Common myeloid progenitor, CD34-positive (primary cell): ENCODE measurements around the gene ART4.

Experiments used
- CTCF ChIA-PET: fragments of 350-600 bp; sonication (Branson Sonifier 250); formaldehyde crosslinking; loops from one replicate; lab custom pipeline; 2021; ENCODE audit warnings: antibody characterized with exemption; lab: Charles Lee
- POLR2A ChIA-PET: fragments of 350-600 bp; sonication (Branson Sonifier 250); formaldehyde crosslinking; loops from one replicate; lab custom pipeline; 2021; ENCODE audit warnings: antibody characterized with exemption; lab: Charles Lee
- DNase-seq, 3 donors: peaks; one replicate each; pipeline versions ENCODE4 v3.0.0 to v3.0.0-alpha.2; 2013
- H3K27ac ChIP-seq, 2 experiments: 1 replicate in 1 of 2; 2 replicates in 1 of 2; pipeline ENCODE4 v1.7.0; 2013; ENCODE audit warnings: inconsistent platforms in 2 of 2, low read length in 2 of 2, mild to moderate bottlenecking in 2 of 2, low read depth in 1 of 2, moderate library complexity in 1 of 2; ENCODE audit not compliant: severe bottlenecking in 2 of 2, insufficient read depth in 1 of 2, poor library complexity in 1 of 2
- H3K27me3 ChIP-seq, 5 experiments: replicated peaks in 2 of 5; 1 replicate in 3 of 5; 2 replicates in 2 of 5; pipeline versions ENCODE4 v1.6.1 to v1.7.0; 2013; ENCODE audit warnings: low read length in 4 of 5, mild to moderate bottlenecking in 2 of 5, moderate library complexity in 2 of 5, inconsistent platforms in 1 of 5; ENCODE audit not compliant: insufficient read depth in 5 of 5, control insufficient read depth in 4 of 5
- H3K36me3 ChIP-seq, 4 experiments: 1 replicate in 2 of 4; 2 replicates in 2 of 4; pipeline versions ENCODE4 v1.6.1 to v1.7.0; 2013; ENCODE audit warnings: low read length in 3 of 4, control low read depth in 1 of 4, mild to moderate bottlenecking in 1 of 4; ENCODE audit not compliant: control insufficient read depth in 4 of 4, insufficient read depth in 4 of 4
- H3K4me1 ChIP-seq, 4 experiments: 1 replicate in 3 of 4; 2 replicates in 1 of 4; pipeline versions ENCODE4 v1.6.1 to v1.7.1; 2013; ENCODE audit warnings: low read length in 3 of 4, mild to moderate bottlenecking in 3 of 4, control low read depth in 1 of 4, inconsistent platforms in 1 of 4, moderate library complexity in 1 of 4; ENCODE audit not compliant: control insufficient read depth in 4 of 4, insufficient read depth in 4 of 4; ENCODE audit errors: control extremely low read depth in 1 of 4
- H3K4me3 ChIP-seq, 7 experiments: 1 replicate in 4 of 7; 2 replicates in 3 of 7; pipeline versions ENCODE4 v1.5.1 to v1.7.0; 2013; ENCODE audit warnings: mild to moderate bottlenecking in 7 of 7, low read length in 6 of 7, moderate library complexity in 6 of 7, inconsistent platforms in 2 of 7, low read depth in 2 of 7, control low read depth in 1 of 7; ENCODE audit not compliant: insufficient read depth in 4 of 7, control insufficient read depth in 1 of 7; ENCODE audit errors: extremely low read depth in 1 of 7
- H3K9me3 ChIP-seq, 5 experiments: 1 replicate in 4 of 5; 2 replicates in 1 of 5; pipeline versions ENCODE4 v1.6.1 to v1.7.1; 2013; ENCODE audit warnings: low read length in 4 of 5, mild to moderate bottlenecking in 2 of 5, inconsistent platforms in 1 of 5, low read depth in 1 of 5, moderate library complexity in 1 of 5; ENCODE audit not compliant: control insufficient read depth in 4 of 5, insufficient read depth in 2 of 5; ENCODE audit errors: control extremely low read depth in 1 of 5
- WGBS: methylation state at CpG from one replicate; pipeline ENCODE4 v1.1.5; 2013; ENCODE audit not compliant: insufficient coverage; 5-methylcytosine and 5-hydroxymethylcytosine counted together

ART4 gene

DNA sequence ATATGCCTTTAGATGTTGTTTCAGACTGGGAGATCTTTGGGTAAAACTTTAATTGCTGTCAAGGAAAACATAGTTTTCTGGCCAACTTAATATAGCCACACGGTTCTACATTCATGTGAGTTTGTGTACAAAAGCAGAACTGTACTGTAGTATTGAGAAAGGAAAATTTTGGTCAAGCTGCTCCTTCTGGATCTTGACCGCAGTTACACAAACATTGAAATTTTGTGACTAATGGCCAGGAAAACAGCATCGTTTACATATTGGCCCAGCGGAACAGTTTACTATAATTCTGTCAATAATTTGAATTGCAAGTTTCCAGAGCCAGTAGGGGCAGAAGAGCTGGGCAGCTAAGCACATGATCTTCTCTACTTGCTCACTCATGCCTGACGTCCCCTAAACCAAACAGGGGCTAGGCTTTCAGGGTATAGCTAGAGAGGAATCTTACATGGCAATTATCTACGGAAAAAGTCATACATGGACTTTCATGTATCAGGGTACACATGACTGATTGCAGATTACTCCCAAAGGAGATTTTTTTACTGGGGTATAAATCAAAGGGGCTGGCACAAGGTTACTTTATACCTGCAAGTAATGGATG lies 11.4 kb upstream of the ART4 start:
- no peak overlapping the region for H3K4me3 ChIP-seq
- 90% methylated on average over 4 of the region's 6 CpGs for WGBS
- DNase-seq = no peak
- peaks cover 0 to 8% (median 1%) of the 10 kb centered on the region in 4 experiments for H3K4me1 ChIP-seq
- H3K9me3 ChIP-seq = peaks cover 0 to 2% (median 0%) of the 10 kb centered on the region in 5 experiments
- ChIA-PET POLR2A (no interaction called here), CTCF (interaction anchor here (0.8 to 2.8 kb wide), 2 partner anchors 9 to 140 kb away, joined by 3 to 7 read pairs; no protein-coding TSS in a partner anchor)
- H3K36me3 ChIP-seq = no peaks in the 10 kb centered on the region
- H3K27ac ChIP-seq = no peak overlapping the region
- no peaks in the 10 kb centered on the region for H3K27me3 ChIP-seq

- H3K9me3 ChIP-seq = peaks cover 0 to 2% (median 0%) of the 10 kb centered on the region in 5 experiments
- ChIA-PET CTCF (interaction anchor here (0.8 to 2.8 kb wide), 3 partner anchors 8 to 141 kb away, joined by 3 to 7 read pairs (median 3); no protein-coding TSS in a partner anchor), POLR2A (no interaction called here)
- H3K27ac ChIP-seq = no peak overlapping the region
- H3K4me1 ChIP-seq = peaks cover 0 to 8% (median 1%) of the 10 kb centered on the region in 4 experiments
- H3K4me3 ChIP-seq = no peak overlapping the region
- no peaks in the 10 kb centered on the region for H3K27me3 ChIP-seq
- H3K36me3 ChIP-seq = no peaks in the 10 kb centered on the region
- no CpG with 5 or more reads among the region's 3 CpGs for WGBS
- DNase-seq = no peak
These were observed 10.6 kb upstream of the ART4 start for GRCh38 chr12:14853961-14854360.

GRCh38 chr12:14852880-14853279 lies 9.6 kb upstream of the ART4 start:
- CTCF ChIA-PET = interaction anchor here (1.1 to 1.4 kb wide), 3 partner anchors 16 to 28 kb away, joined by 3 to 7 read pairs (median 3); no protein-coding TSS in a partner anchor
- H3K27ac ChIP-seq = no peak overlapping the region
- no peak for DNase-seq
- peaks cover 0 to 2% (median 0%) of the 10 kb centered on the region in 5 experiments for H3K9me3 ChIP-seq
- no peaks in the 10 kb centered on the region for H3K36me3 ChIP-seq
- H3K27me3 ChIP-seq = no peaks in the 10 kb centered on the region
- H3K4me3 ChIP-seq = no peak overlapping the region
- H3K4me1 ChIP-seq = peaks cover 0 to 8% (median 1%) of the 10 kb centered on the region in 4 experiments
- POLR2A ChIA-PET = interaction anchor here (0.6 kb wide), 2 partner anchors 20 to 1607 kb away, joined by 3 read pairs; no protein-coding TSS in a partner anchor

- H3K27me3 ChIP-seq = no peaks in the 10 kb centered on the region
- WGBS = 67% methylated on average over 1 of the region's 1 CpG
- H3K4me3 ChIP-seq = no peak overlapping the region
- no peaks in the 10 kb centered on the region for H3K9me3 ChIP-seq
- POLR2A ChIA-PET = no interaction called here
- peaks cover 3 to 13% (median 5%) of the 10 kb centered on the region in 4 experiments for H3K4me1 ChIP-seq
- no peak for DNase-seq
- no peaks in the 10 kb centered on the region for H3K36me3 ChIP-seq
- CTCF ChIA-PET = interaction anchor here (0.8 to 1.3 kb wide), 2 partner anchors 43 to 144 kb away, joined by 3 to 4 read pairs; no protein-coding TSS in a partner anchor
- H3K27ac ChIP-seq = no peak overlapping the region
These were observed 7.8 kb upstream of the ART4 start for GRCh38 chr12:14850929-14851663.

- no peak for DNase-seq
- CTCF ChIA-PET = interaction anchor here (1.0 kb wide), 1 partner anchor 44 kb away, joined by 3 read pairs; no protein-coding TSS in a partner anchor
- POLR2A ChIA-PET = no interaction called here
- no peak overlapping the region for H3K4me3 ChIP-seq
- no peaks in the 10 kb centered on the region for H3K27me3 ChIP-seq
- H3K4me1 ChIP-seq = peaks cover 5 to 12% (median 10%) of the 10 kb centered on the region in 4 experiments
- H3K27ac ChIP-seq = no peak overlapping the region
- 100% methylated on average over 2 of the region's 2 CpGs for WGBS
- H3K9me3 ChIP-seq = no peaks in the 10 kb centered on the region
- H3K36me3 ChIP-seq = no peaks in the 10 kb centered on the region
These were observed 6.3 kb upstream of the ART4 start for GRCh38 chr12:14849661-14850060.

GRCh38 chr12:14846876-14847580 lies 3.7 kb upstream of the ART4 start:
- H3K27me3 ChIP-seq = no peaks in the 10 kb centered on the region
- no peaks in the 10 kb centered on the region for H3K9me3 ChIP-seq
- ChIA-PET POLR2A (interaction anchor here (0.9 kb wide), 1 partner anchor 113 kb away, joined by 3 read pairs; no protein-coding TSS in a partner anchor), CTCF (interaction anchor here (0.9 to 4.9 kb wide), 15 partner anchors 37 to 374 kb away, joined by 3 to 43 read pairs (median 4); partner anchors contain the start of gene RERG)
- H3K4me1 ChIP-seq = peaks cover 5 to 12% (median 9%) of the 10 kb centered on the region in 4 experiments
- no peak overlapping the region for H3K27ac ChIP-seq
- no peak overlapping the region for H3K4me3 ChIP-seq
- 86% methylated on average over 2 of the region's 4 CpGs for WGBS
- no peaks in the 10 kb centered on the region for H3K36me3 ChIP-seq
- DNase-seq = no peak
